IPS-18a (cell line): Measurements from ENCODE around the gene CNTRL.

Source experiments
- H3K27ac ChIP-seq: one replicate; pipeline ENCODE4 v1.5.1; 2013; ENCODE audit warnings: low read length
- H3K27me3 ChIP-seq: one replicate; pipeline ENCODE4 v1.6.1; 2013; ENCODE audit warnings: mild to moderate bottlenecking, low read length; ENCODE audit not compliant: control insufficient read depth, insufficient read depth
- H3K36me3 ChIP-seq: one replicate; pipeline ENCODE4 v1.6.1; 2013; ENCODE audit warnings: low read depth, low read length; ENCODE audit not compliant: control insufficient read depth
- H3K4me1 ChIP-seq: one replicate; pipeline ENCODE4 v1.6.1; 2013; ENCODE audit warnings: low read depth, low read length; ENCODE audit not compliant: control insufficient read depth
- H3K4me3 ChIP-seq: one replicate; pipeline ENCODE4 v1.5.1; 2013; ENCODE audit warnings: low read length
- H3K9ac ChIP-seq: one replicate; pipeline ENCODE4 v1.6.1; 2013; ENCODE audit warnings: mild to moderate bottlenecking, low read length, moderate library complexity
- H3K9me3 ChIP-seq: one replicate; pipeline ENCODE4 v1.6.1; 2013; ENCODE audit warnings: low read depth, low read length; ENCODE audit not compliant: control insufficient read depth

Gene CNTRL

DNA sequence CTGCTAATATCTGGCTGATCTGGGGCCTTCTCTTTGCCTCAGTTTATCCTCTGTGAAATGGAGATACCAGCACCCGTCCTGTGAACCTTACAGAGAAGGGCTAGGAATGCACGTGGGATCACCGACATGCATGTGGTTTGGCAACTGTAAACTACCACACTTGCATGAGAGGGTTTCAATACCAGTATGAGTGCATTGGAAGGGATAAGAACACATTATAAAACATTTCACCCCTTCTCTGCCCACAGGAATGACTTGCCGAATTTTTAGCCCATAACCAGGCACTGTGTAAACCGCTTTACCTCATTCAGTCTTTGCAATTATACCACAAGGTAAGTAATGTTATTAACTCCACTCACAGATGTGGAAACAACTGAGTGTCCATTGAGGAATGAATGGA lies 135.8 kb downstream of the CNTRL start:
- peaks cover 19% of the 10 kb centered on the region for H3K4me1 ChIP-seq
- no peak overlapping the region for H3K9ac ChIP-seq
- H3K27ac ChIP-seq: no peak overlapping the region
- H3K9me3 ChIP-seq: no peaks in the 10 kb centered on the region
- no peaks in the 10 kb centered on the region for H3K36me3 ChIP-seq
- H3K27me3 ChIP-seq: no peaks in the 10 kb centered on the region
- no peak overlapping the region for H3K4me3 ChIP-seq

DNA sequence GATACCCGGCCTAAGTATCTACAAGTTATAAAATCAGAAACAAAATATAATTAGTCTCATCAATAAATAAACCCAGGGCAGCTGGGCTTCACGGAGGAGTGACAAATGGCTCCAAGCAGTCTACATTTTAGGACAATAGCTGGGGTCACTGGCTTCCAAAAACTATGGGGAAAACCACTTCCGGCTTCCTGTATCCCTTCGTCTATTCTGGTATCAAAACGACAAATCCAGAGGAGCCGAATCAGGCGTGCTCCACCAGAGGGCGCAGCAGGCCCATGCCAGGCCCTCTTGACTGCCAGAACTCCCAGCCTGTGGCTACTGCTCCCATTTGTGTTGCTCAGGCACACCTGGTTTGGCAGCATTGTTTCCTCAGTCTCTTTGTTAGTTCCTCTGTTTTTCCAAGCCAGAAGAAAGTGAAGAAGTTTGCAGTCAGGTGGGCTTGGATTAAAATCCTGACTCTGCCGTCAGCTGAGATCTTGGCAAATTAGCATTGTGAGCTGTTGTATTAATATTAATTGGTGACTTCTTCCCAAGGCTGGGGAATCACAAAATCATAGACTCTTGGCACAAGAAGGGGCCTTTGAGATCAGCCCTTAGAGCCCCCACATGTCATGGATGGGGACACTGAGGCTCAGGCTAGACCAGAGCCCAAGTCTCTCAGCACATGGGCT lies 138.5 kb downstream of the CNTRL start:
- Histone ChIP-seq H3K4me3 (no peak overlapping the region), H3K27me3 (no peaks in the 10 kb centered on the region), H3K4me1 (peaks cover 6% of the 10 kb centered on the region), H3K9ac (no peak overlapping the region), H3K36me3 (no peaks in the 10 kb centered on the region), H3K27ac (no peak overlapping the region), H3K9me3 (no peaks in the 10 kb centered on the region)

DNA sequence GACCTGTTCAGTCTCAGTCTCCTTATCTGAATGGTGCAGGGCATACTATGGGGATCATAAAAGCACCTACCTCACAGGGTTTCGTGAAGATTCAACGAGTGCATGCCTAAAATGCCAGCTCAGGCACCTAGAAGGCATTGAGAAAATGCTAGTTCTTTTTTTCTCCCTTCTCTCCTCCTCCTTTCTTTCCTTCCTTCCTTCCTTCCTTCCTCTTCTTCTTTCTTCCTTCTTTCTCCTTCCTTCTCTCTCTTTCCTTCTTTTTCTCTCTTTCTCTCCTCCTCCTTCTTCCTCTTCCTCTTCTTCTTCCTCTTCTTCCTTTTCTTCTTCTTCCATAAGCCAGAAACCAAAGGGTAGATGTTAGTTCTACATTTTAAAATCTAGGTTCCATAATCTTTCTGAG lies 139.2 kb downstream of the CNTRL start:
- H3K27ac ChIP-seq: no peak overlapping the region
- H3K36me3 ChIP-seq: no peaks in the 10 kb centered on the region
- H3K9me3 ChIP-seq: no peaks in the 10 kb centered on the region
- peaks cover 6% of the 10 kb centered on the region for H3K4me1 ChIP-seq
- H3K4me3 ChIP-seq: no peak overlapping the region
- no peaks in the 10 kb centered on the region for H3K27me3 ChIP-seq
- no peak overlapping the region for H3K9ac ChIP-seq

DNA sequence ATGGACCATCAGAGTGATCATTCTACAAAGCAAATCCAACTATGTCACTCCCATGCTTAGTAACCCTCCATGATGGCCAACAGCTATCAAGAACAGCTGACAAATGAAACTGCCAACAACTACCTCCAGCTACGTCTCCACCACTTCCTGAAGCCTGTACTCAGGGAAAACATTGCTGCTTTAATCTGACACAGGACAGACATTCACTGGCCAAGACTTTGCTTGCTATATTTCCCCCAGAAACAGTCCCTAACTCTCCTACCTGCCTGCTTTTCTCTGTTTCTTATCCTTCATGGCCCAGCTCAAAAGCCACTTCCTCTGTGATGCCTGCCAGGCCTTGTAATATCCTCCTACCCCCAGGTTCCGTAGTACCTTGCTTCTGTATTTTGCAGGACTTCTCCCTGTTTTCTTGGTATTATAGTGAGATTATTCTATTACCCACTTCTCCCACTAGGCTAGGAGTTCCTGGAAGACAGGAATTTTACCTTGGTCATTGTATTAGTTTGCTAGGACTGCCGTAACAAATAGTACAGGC lies 141.6 kb downstream of the CNTRL start:
- Histone ChIP-seq H3K9me3 (no peaks in the 10 kb centered on the region), H3K36me3 (no peaks in the 10 kb centered on the region), H3K4me3 (no peak overlapping the region), H3K27me3 (no peaks in the 10 kb centered on the region), H3K27ac (no peak overlapping the region), H3K9ac (no peak overlapping the region), H3K4me1 (peaks cover 23% of the 10 kb centered on the region)

DNA sequence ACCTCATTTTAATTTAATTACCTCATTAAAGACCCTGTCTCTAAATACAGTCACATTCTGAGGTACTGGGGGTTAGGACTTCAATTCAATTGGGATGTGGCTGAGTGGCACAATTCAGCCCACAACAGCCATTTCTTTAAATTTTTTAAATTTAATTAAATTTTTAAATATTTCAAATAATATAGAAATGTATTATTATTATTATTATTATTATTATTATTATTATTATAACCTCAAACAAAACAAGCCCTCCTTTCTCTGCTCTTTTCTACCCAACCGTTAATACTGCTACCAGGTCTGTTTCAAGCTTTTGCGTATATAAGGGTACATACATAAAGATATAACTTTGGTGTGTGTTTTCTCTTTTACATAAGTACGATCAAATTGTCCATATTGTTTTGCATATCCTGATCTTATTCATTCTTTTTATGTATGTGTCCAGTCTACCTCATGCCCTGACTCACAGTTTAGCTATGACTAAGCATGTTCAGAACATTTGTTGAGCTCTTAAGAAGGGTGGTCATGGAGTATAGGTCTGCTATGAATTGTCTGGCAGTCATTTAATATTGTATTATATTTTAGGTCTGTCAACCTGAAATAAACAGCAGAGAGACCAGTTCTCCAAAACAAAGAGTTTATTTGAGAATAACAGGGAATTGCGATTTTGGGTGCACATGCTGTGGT lies 143.0 kb downstream of the CNTRL start:
- Histone ChIP-seq H3K9me3 (no peaks in the 10 kb centered on the region), H3K4me1 (peaks cover 37% of the 10 kb centered on the region), H3K36me3 (no peaks in the 10 kb centered on the region), H3K27ac (no peak overlapping the region), H3K27me3 (no peaks in the 10 kb centered on the region), H3K4me3 (no peak overlapping the region), H3K9ac (no peak overlapping the region)

DNA sequence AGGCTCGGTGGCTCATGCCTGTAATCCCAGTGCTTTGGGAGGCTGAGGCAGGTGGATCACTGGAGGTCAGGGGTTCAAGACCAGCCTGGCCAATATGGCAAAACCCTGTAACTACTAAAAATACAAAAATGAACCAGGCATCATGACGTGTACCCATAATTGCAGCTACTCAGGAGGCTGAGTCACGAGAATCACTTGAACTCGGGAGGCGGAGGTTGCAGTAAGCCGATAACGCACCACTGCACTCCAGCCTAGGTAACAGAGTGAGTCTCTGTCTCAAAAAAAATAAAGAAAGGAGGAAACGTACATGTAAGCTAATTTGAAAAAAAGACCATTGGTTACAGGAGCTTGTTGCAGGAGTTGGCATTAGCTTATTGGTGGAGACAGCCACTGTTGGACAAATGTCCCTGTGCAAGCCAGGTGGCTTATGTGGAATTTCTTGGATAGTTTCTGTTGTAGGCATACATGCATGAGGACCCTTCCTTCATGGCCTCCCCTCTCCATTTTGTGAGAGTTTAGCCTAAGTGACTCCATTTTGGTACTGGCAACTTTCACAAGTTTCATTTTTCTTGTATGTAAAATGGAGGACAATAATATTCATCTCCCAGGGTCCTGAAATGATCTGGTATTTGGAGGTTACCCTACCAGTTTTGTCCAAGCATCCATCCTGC lies 143.7 kb downstream of the CNTRL start:
- Histone ChIP-seq H3K27ac (no peak overlapping the region), H3K4me3 (no peak overlapping the region), H3K9ac (no peak overlapping the region), H3K9me3 (no peaks in the 10 kb centered on the region), H3K27me3 (no peaks in the 10 kb centered on the region), H3K4me1 (peaks cover 39% of the 10 kb centered on the region), H3K36me3 (no peaks in the 10 kb centered on the region)

DNA sequence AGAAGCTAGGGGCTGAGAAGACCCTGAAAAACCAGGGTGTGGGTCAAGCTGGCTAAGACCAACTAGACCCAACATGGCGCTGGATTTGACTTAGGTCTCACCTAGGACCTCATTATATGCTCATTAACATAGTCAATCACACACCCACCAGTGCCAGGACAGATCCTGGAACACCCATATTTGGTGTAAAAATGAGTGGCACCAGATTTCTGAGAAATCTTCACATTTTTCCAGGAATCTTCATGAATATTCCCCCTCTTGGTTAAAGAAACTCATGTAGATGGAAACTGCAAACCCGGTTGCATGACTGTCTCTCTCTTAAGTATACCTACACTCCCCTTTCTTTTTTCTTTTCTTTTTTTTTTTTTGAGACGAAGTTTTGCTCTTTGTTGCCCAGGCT lies 144.8 kb downstream of the CNTRL start:
- Histone ChIP-seq H3K9ac (no peak overlapping the region), H3K4me1 (peaks cover 35% of the 10 kb centered on the region), H3K27me3 (no peaks in the 10 kb centered on the region), H3K9me3 (no peaks in the 10 kb centered on the region), H3K4me3 (no peak overlapping the region), H3K36me3 (no peaks in the 10 kb centered on the region), H3K27ac (no peak overlapping the region)

DNA sequence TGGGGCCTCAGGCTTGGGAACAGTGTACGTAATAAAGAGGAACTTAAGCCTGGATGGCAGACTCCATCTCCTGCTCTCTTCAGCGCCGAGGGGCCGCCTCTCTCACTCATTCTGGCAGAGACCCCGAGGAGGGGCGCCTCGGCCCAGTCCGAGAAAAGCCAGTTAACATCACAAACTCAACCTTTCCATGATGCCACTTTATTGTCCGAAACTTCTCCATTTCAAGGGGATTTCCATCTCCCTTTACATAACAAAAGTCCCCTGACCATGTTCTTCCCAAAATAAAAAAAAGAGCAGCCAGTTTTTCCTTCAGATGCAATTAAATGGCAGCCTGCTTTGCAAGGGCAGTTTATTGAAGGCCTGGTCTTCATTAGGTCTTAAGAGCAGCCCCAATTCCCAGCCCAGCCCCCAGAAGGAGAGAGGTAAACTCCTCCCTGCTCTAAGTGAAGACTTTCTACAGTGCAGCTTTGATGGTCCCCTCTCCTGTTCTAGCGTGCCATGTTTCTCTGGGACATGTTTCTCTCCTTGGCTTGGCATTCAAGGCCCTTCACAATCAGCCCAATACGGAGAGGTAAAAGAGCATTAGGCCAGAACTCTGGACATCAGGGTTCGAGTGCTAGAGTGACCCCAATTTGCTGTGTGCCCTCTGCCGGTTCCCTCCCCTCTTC lies 146.4 kb downstream of the CNTRL start:
- H3K9ac ChIP-seq: peak overlapping the region; percentile 64

DNA sequence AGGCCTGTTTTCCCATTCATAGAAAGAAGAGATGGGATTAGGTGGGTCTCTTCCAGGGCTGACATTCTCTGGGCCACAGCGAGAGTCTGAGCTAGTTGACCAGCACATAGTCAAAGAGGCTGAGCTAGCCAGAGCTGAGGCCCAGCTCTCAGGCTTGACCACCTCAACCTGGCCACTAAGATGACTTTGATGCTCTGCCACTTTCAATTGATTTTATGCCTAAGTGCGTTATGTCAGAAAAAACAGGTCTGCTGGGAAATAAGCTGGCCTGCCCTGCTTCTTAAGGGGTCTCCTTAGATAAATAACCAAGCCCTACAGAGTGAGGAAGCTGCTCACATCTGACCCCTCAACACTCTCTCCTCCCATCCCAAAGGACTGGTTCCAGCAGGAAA lies 146.9 kb downstream of the CNTRL start:
- Histone ChIP-seq H3K9me3 (no peaks in the 10 kb centered on the region), H3K4me3 (peak overlapping the region; percentile 46), H3K27me3 (no peaks in the 10 kb centered on the region), H3K27ac (peak overlapping the region; percentile 40), H3K36me3 (no peaks in the 10 kb centered on the region), H3K9ac (peak overlapping the region; percentile 64), H3K4me1 (peaks cover 35% of the 10 kb centered on the region)

More for the DNA sequence above, 146.4 kb downstream of the CNTRL start:
- no peaks in the 10 kb centered on the region for H3K27me3 ChIP-seq
- H3K27ac ChIP-seq: peak overlapping the region; percentile 40
- H3K9me3 ChIP-seq: no peaks in the 10 kb centered on the region
- H3K4me3 ChIP-seq: peak overlapping the region; percentile 46
- peaks cover 35% of the 10 kb centered on the region for H3K4me1 ChIP-seq
- no peaks in the 10 kb centered on the region for H3K36me3 ChIP-seq

DNA sequence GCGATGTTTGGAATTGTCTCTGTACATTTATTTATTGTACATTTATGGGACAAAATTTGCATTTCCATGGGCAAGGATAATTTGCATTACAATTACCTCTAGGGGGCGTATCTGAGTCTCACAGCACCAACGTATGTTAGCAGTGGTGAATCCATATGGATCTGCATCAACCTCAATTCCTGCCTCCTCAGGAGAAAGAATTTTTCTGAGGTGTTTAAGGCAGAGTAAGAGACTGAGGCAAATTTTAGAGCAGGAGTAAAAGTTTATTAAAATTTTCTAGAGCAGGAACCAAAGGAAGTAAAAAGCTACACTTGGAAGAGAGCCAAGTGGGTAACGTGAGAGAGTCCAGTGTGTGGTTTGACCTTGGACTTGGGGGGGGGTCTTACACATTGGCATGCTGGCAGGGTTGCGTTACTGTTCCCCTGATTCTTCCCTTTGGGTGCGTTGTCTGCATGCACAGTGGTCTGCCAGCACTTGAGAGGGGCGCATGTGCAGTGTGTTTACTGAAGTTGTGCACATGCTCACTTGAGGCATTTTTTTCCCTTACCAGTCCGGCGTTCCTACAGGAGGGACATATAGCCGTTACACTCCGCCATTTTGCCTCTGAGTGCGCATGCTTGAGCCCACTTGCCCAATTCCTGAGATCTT lies 147.9 kb downstream of the CNTRL start:
- Histone ChIP-seq H3K27ac (no peak overlapping the region), H3K4me3 (no peak overlapping the region), H3K9me3 (no peaks in the 10 kb centered on the region), H3K9ac (no peak overlapping the region), H3K27me3 (no peaks in the 10 kb centered on the region), H3K4me1 (peaks cover 35% of the 10 kb centered on the region), H3K36me3 (no peaks in the 10 kb centered on the region)

DNA sequence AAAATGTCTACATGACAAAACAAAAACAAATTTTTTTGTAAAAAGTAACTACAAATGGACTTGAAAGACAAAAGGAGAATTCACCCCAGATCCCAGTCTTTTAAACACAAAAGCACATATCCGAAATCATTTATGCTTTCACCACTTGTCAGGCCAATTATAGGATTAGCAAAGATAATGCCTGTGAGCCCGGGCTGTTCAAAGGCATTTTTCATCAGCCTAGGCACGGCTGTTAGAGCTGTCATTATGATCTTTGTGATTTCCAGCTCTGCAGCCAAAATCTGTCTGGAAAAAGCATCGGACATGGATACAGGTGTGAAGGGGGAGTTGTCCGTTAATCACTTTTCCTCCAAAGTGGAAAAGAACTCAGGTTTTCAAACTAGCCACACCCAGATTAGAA lies 150.5 kb downstream of the CNTRL start:
- no peaks in the 10 kb centered on the region for H3K27me3 ChIP-seq

More for the DNA sequence above, 150.5 kb downstream of the CNTRL start:
- H3K9ac ChIP-seq: no peak overlapping the region
- no peak overlapping the region for H3K27ac ChIP-seq
- no peaks in the 10 kb centered on the region for H3K36me3 ChIP-seq
- H3K4me3 ChIP-seq: no peak overlapping the region
- peaks cover 28% of the 10 kb centered on the region for H3K4me1 ChIP-seq
- no peaks in the 10 kb centered on the region for H3K9me3 ChIP-seq
